Kidney (tissue), 14 donors: ENCODE results near the gene PTCHD4. TPM values are rescaled to one million over a fixed set of nuclear protein-coding genes. Genes with fewer than 3 reads are reported as not detected.
A peak's percentile ranks its signal among the peaks of the same experiment; 100 is the strongest.

Experiments
- DNase-seq, 5 donors: peaks; one replicate each; pipeline ENCODE4 v3.0.0-alpha.2; 2013 to 2020
- FAIRE-seq: peaks from 2 replicates; lab custom pipeline; 2012; peaks lifted over from hg19 to GRCh38; lab: Jason Lieb, UNC
- H3K27ac ChIP-seq, 2 donors: one replicate each; pipeline ENCODE4 v1.7.0; 2013; ENCODE audit warnings: low read depth in 2 of 2, low read length in 2 of 2, inconsistent platforms in 1 of 2
- H3K27me3 ChIP-seq: one replicate; pipeline ENCODE4 v1.7.1; 2013; ENCODE audit warnings: low read length, inconsistent platforms; ENCODE audit not compliant: control insufficient read depth, insufficient read depth
- H3K36me3 ChIP-seq, 3 donors: one replicate each; pipeline versions ENCODE4 v1.7.0 to v1.7.1; 2013; ENCODE audit warnings: low read length in 3 of 3, control low read depth in 1 of 3, inconsistent platforms in 1 of 3; ENCODE audit not compliant: insufficient read depth in 3 of 3, control insufficient read depth in 2 of 3
- H3K4me1 ChIP-seq, 3 donors: one replicate each; pipeline versions ENCODE4 v1.7.0 to v1.7.1; 2013; ENCODE audit warnings: low read length in 3 of 3, inconsistent platforms in 1 of 3, low read depth in 1 of 3; ENCODE audit not compliant: control insufficient read depth in 2 of 3, insufficient read depth in 2 of 3
- H3K4me3 ChIP-seq, 3 donors: one replicate each; pipeline versions ENCODE4 v1.7.0 to v1.8.1; 2013; ENCODE audit warnings: low read length in 3 of 3, control low read depth in 1 of 3, inconsistent platforms in 1 of 3
- H3K9ac ChIP-seq, 3 donors: one replicate each; pipeline versions ENCODE4 v1.7.0 to v1.7.1; 2013; ENCODE audit warnings: low read length in 3 of 3, control low read depth in 1 of 3, inconsistent platforms in 1 of 3
- H3K9me3 ChIP-seq, 3 donors: one replicate each; pipeline versions ENCODE4 v1.7.0 to v1.7.1; 2013; ENCODE audit warnings: low read length in 3 of 3, control low read depth in 1 of 3, inconsistent platforms in 1 of 3; ENCODE audit not compliant: control insufficient read depth in 2 of 3, insufficient read depth in 1 of 3
- intact Hi-C: fragments of 100-400 bp; cut with DNase I; formaldehyde crosslinking; loops from one replicate; pipeline ENCODE4 v1.11.1; 2022
- polyA plus RNA-seq: library from polyadenylated mRNA; stranded (reverse); fragments of 350-450 nt; fragmentation: Illumina TruSeq; extraction: RNeasy Lipid Tissue Mini Kit (QIAGEN cat#74804); gene quantifications from one replicate; pipeline ENCODE4 v1.2.3, GENCODE V29; 2014; ENCODE audit warnings: low read depth, low replicate concordance; ENCODE audit not compliant: insufficient read depth
- total RNA-seq: library from RNA; stranded (reverse); fragmentation: NEBNext Ultra II Directional; extraction: Animal tissue kit (Norgen Biotek cat#: 25700); gene quantifications from one replicate; pipeline ENCODE4 v1.2.1, GENCODE V29; 2021
- TF ChIP-seq, protein P1 (sequence below): IDR thresholded peaks from 3 replicates; pipeline ENCODE4 v1.5.1; 2012; ENCODE audit warnings: mild to moderate bottlenecking, moderate library complexity, borderline replicate concordance; ENCODE audit not compliant: insufficient read depth; ENCODE audit errors: extremely low read depth
- donor health status: control.
- donor health status: control.
- donor health status: control.
- donor health status: control.
- donor health status: control.
- donor health status: DM: yes; HTN: yes; CAD: no.
- donor health status: Normal renal cell carcinoma (clear cell type).

PTCHD4 gene
- total and polyA plus RNA-seq, 2 donors from 2014 or later, result 0.24 to 1.7 TPM

DNA sequence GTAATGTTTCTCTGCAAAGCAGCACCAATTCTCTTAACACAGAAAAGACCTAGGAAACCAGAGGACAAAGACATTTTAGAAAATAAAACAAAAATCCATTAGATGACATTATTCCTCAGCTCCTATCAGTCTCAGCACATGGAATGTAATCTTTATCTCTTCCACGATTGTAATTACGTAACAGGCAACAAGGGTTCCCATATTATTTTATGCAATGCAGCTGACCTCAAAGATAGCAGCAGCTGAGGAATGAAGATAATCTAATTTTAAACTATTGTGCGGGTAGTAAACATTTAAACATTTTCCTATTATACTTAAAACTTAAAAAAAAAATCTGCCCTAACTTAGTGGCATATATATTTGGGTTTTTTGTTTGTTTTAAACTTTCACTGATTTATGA is 33.0 kb upstream of the PTCHD4 start:
- intact Hi-C loops, result no loop called here
- Histone ChIP-seq H3K36me3 (no peaks in the 10 kb centered on the region), H3K4me1 (no peaks in the 10 kb centered on the region), H3K27ac (no peak overlapping the region), H3K9me3 (no peaks in the 10 kb centered on the region), H3K9ac (no peak overlapping the region), H3K27me3 (no peaks in the 10 kb centered on the region), H3K4me3 (no peak overlapping the region)
- TF ChIP-seq, protein P1, sequence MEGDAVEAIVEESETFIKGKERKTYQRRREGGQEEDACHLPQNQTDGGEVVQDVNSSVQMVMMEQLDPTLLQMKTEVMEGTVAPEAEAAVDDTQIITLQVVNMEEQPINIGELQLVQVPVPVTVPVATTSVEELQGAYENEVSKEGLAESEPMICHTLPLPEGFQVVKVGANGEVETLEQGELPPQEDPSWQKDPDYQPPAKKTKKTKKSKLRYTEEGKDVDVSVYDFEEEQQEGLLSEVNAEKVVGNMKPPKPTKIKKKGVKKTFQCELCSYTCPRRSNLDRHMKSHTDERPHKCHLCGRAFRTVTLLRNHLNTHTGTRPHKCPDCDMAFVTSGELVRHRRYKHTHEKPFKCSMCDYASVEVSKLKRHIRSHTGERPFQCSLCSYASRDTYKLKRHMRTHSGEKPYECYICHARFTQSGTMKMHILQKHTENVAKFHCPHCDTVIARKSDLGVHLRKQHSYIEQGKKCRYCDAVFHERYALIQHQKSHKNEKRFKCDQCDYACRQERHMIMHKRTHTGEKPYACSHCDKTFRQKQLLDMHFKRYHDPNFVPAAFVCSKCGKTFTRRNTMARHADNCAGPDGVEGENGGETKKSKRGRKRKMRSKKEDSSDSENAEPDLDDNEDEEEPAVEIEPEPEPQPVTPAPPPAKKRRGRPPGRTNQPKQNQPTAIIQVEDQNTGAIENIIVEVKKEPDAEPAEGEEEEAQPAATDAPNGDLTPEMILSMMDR, result no peak
- DNase-seq (no peak), FAIRE-seq (no peak)

DNA sequence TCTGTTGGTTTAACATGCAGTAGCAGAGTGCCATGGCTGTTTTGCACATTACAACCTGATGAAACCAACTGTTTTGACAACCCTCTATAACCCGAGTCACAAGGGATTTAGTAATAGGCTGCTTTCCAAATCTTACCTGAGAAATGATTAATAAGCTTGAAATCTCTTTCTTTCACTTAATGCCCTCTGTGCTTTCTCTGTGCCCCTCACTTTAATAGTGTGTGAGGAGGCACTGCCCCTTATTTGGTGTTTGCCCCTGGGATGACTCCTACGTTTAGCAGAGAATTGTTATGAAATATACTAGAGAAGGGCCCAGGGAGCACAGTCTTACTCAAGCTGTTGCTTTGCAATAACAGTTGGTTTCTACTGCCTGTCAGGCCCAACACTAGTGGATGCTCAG is 31.0 kb upstream of the PTCHD4 start:
- no peak for DNase-seq
- TF ChIP-seq, protein P1, result no peak
- no peaks in the 10 kb centered on the region for H3K9me3 ChIP-seq
- no peak overlapping the region for H3K4me3 ChIP-seq
- H3K27ac ChIP-seq, result no peak overlapping the region
- no peak for FAIRE-seq
- no peaks in the 10 kb centered on the region for H3K27me3 ChIP-seq
- no peaks in the 10 kb centered on the region for H3K36me3 ChIP-seq
- no peaks in the 10 kb centered on the region for H3K4me1 ChIP-seq
- no peak overlapping the region for H3K9ac ChIP-seq
- intact Hi-C loops, result no loop called here

DNA sequence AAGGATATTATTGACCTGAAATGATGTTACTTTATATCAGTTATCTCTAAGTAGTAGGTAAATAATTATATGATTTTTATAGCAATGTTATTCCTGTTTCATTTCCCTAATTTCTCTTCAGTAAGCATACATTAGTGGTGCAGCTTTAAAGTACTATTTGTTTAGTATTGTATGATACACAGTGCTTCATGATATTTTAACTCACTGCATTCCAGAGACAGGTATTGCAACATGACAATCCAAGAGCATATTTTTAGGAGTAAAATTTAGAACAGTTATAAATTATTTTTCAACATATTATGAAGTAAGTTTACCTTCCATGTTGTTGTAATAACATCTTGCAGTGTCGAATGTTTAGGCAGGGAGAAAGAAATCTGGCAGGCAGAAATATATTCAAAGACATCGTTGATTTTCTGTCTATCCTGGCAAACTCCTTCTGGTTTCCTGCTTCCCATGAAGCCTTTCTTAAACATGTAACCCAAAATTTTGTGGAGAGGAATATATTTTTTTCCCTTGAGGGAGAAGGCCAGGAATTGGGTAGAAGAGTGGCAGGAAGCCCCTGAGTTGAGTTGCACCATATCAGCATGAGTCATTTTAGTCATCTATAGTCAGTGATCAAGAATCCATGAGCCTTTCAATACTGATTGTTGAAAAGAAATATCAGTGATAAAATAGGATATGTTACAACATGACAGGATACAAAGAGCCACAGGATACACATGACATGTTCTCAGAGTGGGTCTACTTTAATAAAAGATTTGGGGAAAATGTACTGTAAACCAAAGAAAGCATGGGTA is 29.0 kb upstream of the PTCHD4 start:
- H3K36me3 ChIP-seq, result no peaks in the 10 kb centered on the region
- no peaks in the 10 kb centered on the region for H3K9me3 ChIP-seq
- peak; percentile 35 for FAIRE-seq
- H3K9ac ChIP-seq, result no peak overlapping the region
- TF ChIP-seq, protein P1, result no peak
- no peak for DNase-seq
- intact Hi-C loops, result no loop called here
- no peaks in the 10 kb centered on the region for H3K27me3 ChIP-seq
- H3K4me1 ChIP-seq, result no peaks in the 10 kb centered on the region
- H3K27ac ChIP-seq, result no peak overlapping the region
- H3K4me3 ChIP-seq, result no peak overlapping the region
